Transverse colon (tissue), 4 donors: ENCODE results near the gene GLIS2.

Experiments used
- EP300 ChIP-seq: sonication (generic); formaldehyde crosslinking; IDR thresholded peaks from one replicate; pipeline ENCODE4 v1.6.1; 2017; ENCODE audit warnings: antibody characterized with exemption, low read depth
- POLR2A ChIP-seq: fragments of 450-650 bp; IDR thresholded peaks from one replicate; pipeline ENCODE4 v1.6.1; 2016; ENCODE audit warnings: antibody characterized with exemption, mild to moderate bottlenecking, moderate library complexity
- POLR2AphosphoS5 ChIP-seq, 3 donors: sonication (generic); formaldehyde crosslinking; IDR thresholded peaks; one replicate each; pipeline ENCODE4 v1.6.1; 2016; ENCODE audit warnings: antibody characterized with exemption in 3 of 3
- TF ChIP-seq, protein P1 (sequence below), 5 experiments: fragments of 200-600 bp in 3 of 5; fragments of 450-650 bp in 2 of 5; sonication (generic) in 3 of 5; IDR thresholded peaks; 1 replicate in 2 of 5; 2 replicates in 3 of 5; pipeline ENCODE4 v1.5.1; 2016 to 2017; ENCODE audit warnings: antibody characterized with exemption in 5 of 5, inconsistent platforms in 3 of 5, mild to moderate bottlenecking in 2 of 5, moderate library complexity in 1 of 5

- TF ChIP-seq, protein P1, sequence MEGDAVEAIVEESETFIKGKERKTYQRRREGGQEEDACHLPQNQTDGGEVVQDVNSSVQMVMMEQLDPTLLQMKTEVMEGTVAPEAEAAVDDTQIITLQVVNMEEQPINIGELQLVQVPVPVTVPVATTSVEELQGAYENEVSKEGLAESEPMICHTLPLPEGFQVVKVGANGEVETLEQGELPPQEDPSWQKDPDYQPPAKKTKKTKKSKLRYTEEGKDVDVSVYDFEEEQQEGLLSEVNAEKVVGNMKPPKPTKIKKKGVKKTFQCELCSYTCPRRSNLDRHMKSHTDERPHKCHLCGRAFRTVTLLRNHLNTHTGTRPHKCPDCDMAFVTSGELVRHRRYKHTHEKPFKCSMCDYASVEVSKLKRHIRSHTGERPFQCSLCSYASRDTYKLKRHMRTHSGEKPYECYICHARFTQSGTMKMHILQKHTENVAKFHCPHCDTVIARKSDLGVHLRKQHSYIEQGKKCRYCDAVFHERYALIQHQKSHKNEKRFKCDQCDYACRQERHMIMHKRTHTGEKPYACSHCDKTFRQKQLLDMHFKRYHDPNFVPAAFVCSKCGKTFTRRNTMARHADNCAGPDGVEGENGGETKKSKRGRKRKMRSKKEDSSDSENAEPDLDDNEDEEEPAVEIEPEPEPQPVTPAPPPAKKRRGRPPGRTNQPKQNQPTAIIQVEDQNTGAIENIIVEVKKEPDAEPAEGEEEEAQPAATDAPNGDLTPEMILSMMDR (IDR thresholded peaks at IDR 0.05), result no peak
- TF ChIP-seq POLR2A (no peak), EP300 (no peak), POLR2AphosphoS5 (IDR thresholded peaks at IDR 0.05) (peak in 1 of 3 donors; percentile 10)
Observed at GRCh38 chr16:4328782-4329775, 13.2 kb downstream of the GLIS2 start.
